HG03571 (cell line): ENCODE results near the gene ATP8B2.
"Not testable (repeated sequence)": the region's sequence is repeated elsewhere in the genome, so short reads cannot be mapped to it uniquely, and the experiment has no call there.

Experiments used
- ATAC-seq: cut with Tn5 transposase; IDR thresholded peaks from one replicate; pipeline ENCODE4 v1.9.1; 2021; ENCODE audit not compliant: unreplicated experiment

Gene ATP8B2

GRCh38 chr1:154324669-154325582 is at the start of gene ATP8B2:
Gene ATP8B2, plus strand, starts transcription at chr1:154325525. Its CDS starts 2,617 bp downstream, at chr1:154328142.
- peak; percentile 41 for ATAC-seq

- ATAC-seq, result no peak
Measured at GRCh38 chr1:154276797-154277196, 48.5 kb upstream of the ATP8B2 start.

GRCh38 chr1:154287591-154287990 is 37.7 kb upstream of the ATP8B2 start:
- not testable (repeated sequence) for ATAC-seq

- ATAC-seq, result no peak
Measured at GRCh38 chr1:154288661-154289060, 36.7 kb upstream of the ATP8B2 start.

GRCh38 chr1:154290921-154291320 is 34.4 kb upstream of the ATP8B2 start:
- ATAC-seq, result no peak

- ATAC-seq, result no peak
Measured at GRCh38 chr1:154295408-154296235, 29.7 kb upstream of the ATP8B2 start.

- ATAC-seq, result no peak
Measured at GRCh38 chr1:154301582-154301981, 23.7 kb upstream of the ATP8B2 start.

- no peak for ATAC-seq
Measured at GRCh38 chr1:154304664-154305337, 20.5 kb upstream of the ATP8B2 start.

- ATAC-seq, result no peak
Measured at GRCh38 chr1:154306151-154306550, 19.2 kb upstream of the ATP8B2 start.

GRCh38 chr1:154307670-154308270 is 17.6 kb upstream of the ATP8B2 start:
- not testable (repeated sequence) for ATAC-seq

GRCh38 chr1:154309136-154309535 is 16.2 kb upstream of the ATP8B2 start:
- ATAC-seq, result not testable (repeated sequence)

GRCh38 chr1:154312229-154313065 is 12.9 kb upstream of the ATP8B2 start:
- not testable (repeated sequence) for ATAC-seq

- ATAC-seq, result no peak
Measured at GRCh38 chr1:154313066-154313356, 12.3 kb upstream of the ATP8B2 start.

- ATAC-seq, result not testable (repeated sequence)
Measured at GRCh38 chr1:154314226-154314625, 11.1 kb upstream of the ATP8B2 start.

GRCh38 chr1:154316704-154317103 is 8.6 kb upstream of the ATP8B2 start:
- ATAC-seq, result no peak

GRCh38 chr1:154318386-154318785 is 6.9 kb upstream of the ATP8B2 start:
- ATAC-seq, result no peak

- ATAC-seq, result no peak
Measured at GRCh38 chr1:154320882-154321608, 4.3 kb upstream of the ATP8B2 start, which contains the start of gene AQP10. Gene AQP10, plus strand, starts transcription at chr1:154321093. Its CDS starts 63 bp downstream, at chr1:154321156.

- ATAC-seq, result not testable (repeated sequence)
Measured at GRCh38 chr1:154321609-154321934, 3.8 kb upstream of the ATP8B2 start.

- ATAC-seq, result no peak
Measured at GRCh38 chr1:154323493-154323892, 1.8 kb upstream of the ATP8B2 start.
